Tibial artery (tissue), 4 donors: ENCODE measurements around the gene SNX1.

Experiments used
- DNase-seq, 2 donors: peaks; one replicate each; pipeline ENCODE4 v3.0.0-alpha.2; 2019
- H3K27ac ChIP-seq, 2 donors: fragments of 200-600 bp; sonication (generic) in 1 of 2; 1 replicate in 1 of 2; 2 replicates in 1 of 2; pipeline ENCODE4 v1.5.1; 2018 to 2019; ENCODE audit warnings: mild to moderate bottlenecking in 1 of 2
- H3K27me3 ChIP-seq, 2 donors: fragments of 200-600 bp; sonication (generic) in 1 of 2; one replicate each; pipeline versions ENCODE4 v1.5.1 to v1.6.0; 2016 to 2019
- H3K36me3 ChIP-seq, 3 donors: fragments of 200-600 bp; sonication (generic) in 2 of 3; one replicate each; pipeline ENCODE4 v1.5.1; 2016 to 2019; ENCODE audit warnings: mild to moderate bottlenecking in 2 of 3
- H3K4me1 ChIP-seq, 4 donors: fragments of 200-600 bp; sonication (generic) in 2 of 4; 1 replicate in 3 of 4; 2 replicates in 1 of 4; pipeline ENCODE4 v1.5.1; 2016 to 2019
- H3K4me3 ChIP-seq, 2 donors: fragments of 200-600 bp; sonication (generic) in 1 of 2; 1 replicate in 1 of 2; 2 replicates in 1 of 2; pipeline ENCODE4 v1.5.1; 2018 to 2019; ENCODE audit warnings: mild to moderate bottlenecking in 2 of 2
- H3K9me3 ChIP-seq, 3 donors: fragments of 200-600 bp; sonication (generic) in 1 of 3; one replicate each; pipeline ENCODE4 v1.5.1; 2016 to 2019
- intact Hi-C: fragments of 100-400 bp; cut with DNase I; formaldehyde crosslinking; loops from one replicate; pipeline ENCODE4 v1.15.0; 2023; ENCODE audit warnings: low total_unique reads
- TF ChIP-seq, protein P1 (sequence below), 2 experiments: fragments of 200-600 bp in 1 of 2; fragments of 450-650 bp in 1 of 2; IDR thresholded peaks; one replicate each; pipeline ENCODE4 v1.5.1; 2017 to 2019; ENCODE audit warnings: antibody characterized with exemption in 2 of 2, mild to moderate bottlenecking in 1 of 2, moderate library complexity in 1 of 2

SNX1 gene, protein sequence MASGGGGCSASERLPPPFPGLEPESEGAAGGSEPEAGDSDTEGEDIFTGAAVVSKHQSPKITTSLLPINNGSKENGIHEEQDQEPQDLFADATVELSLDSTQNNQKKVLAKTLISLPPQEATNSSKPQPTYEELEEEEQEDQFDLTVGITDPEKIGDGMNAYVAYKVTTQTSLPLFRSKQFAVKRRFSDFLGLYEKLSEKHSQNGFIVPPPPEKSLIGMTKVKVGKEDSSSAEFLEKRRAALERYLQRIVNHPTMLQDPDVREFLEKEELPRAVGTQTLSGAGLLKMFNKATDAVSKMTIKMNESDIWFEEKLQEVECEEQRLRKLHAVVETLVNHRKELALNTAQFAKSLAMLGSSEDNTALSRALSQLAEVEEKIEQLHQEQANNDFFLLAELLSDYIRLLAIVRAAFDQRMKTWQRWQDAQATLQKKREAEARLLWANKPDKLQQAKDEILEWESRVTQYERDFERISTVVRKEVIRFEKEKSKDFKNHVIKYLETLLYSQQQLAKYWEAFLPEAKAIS

DNA sequence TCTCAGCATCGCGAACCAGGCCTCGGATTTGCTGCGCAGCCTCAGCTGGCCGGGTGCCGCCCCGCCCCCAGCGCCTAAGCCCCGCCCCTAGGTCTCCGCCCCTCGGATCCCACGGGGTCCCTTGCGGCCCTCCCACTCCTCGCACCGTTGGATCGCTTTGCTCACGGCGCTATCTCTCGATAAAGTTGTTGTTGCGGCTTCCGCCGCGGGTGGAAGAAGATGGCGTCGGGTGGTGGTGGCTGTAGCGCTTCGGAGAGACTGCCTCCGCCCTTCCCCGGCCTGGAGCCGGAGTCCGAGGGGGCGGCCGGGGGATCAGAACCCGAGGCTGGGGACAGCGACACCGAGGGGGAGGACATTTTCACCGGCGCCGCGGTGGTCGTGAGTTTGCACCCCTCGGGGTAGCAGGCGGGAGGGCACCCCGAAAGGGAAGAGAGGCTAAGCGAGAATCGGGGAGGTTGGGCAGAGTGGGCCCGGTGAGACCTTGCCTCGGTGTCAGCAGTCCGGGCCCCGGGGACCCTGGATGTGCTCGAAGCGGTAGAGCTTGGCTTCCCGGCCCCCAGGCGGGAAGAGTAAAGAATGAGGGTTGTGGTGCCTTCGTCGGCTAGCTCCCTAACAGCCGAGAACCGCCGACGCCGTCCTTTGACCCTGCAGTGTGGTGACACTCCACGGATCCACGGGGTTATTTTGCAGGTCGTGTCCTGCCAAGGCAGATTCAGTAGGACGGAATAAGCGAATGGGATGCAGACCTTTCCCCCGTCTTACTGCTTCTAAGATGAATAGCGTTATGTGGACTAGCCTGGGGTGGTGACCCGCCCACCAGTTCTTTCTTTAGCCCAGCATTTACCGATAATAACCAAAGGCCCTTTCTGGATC, at the start of gene SNX1:
TSS of gene SNX1 (plus strand) at position 188 of the 873 bp plus-strand sequence. CDS start at position 220, 32 bp downstream.
- H3K27me3 ChIP-seq: no peaks in the 10 kb centered on the region
- peaks cover 0 to 70% (median 38%) of the 10 kb centered on the region in 4 donors for H3K4me1 ChIP-seq
- TF ChIP-seq, protein P1, sequence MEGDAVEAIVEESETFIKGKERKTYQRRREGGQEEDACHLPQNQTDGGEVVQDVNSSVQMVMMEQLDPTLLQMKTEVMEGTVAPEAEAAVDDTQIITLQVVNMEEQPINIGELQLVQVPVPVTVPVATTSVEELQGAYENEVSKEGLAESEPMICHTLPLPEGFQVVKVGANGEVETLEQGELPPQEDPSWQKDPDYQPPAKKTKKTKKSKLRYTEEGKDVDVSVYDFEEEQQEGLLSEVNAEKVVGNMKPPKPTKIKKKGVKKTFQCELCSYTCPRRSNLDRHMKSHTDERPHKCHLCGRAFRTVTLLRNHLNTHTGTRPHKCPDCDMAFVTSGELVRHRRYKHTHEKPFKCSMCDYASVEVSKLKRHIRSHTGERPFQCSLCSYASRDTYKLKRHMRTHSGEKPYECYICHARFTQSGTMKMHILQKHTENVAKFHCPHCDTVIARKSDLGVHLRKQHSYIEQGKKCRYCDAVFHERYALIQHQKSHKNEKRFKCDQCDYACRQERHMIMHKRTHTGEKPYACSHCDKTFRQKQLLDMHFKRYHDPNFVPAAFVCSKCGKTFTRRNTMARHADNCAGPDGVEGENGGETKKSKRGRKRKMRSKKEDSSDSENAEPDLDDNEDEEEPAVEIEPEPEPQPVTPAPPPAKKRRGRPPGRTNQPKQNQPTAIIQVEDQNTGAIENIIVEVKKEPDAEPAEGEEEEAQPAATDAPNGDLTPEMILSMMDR (IDR thresholded peaks at IDR 0.05): peak in 1 of 2 experiments; percentile 31
- intact Hi-C loops: no loop called here
- peak within 1 kb of the TSS; percentile 71 to 98 for H3K4me3 ChIP-seq
- DNase-seq: peak; percentile 92 to 97
- H3K9me3 ChIP-seq: no peaks in the 10 kb centered on the region
- H3K27ac ChIP-seq: peak within 1 kb of the TSS; percentile 83 to 90
- no peaks in the 10 kb centered on the region for H3K36me3 ChIP-seq

DNA sequence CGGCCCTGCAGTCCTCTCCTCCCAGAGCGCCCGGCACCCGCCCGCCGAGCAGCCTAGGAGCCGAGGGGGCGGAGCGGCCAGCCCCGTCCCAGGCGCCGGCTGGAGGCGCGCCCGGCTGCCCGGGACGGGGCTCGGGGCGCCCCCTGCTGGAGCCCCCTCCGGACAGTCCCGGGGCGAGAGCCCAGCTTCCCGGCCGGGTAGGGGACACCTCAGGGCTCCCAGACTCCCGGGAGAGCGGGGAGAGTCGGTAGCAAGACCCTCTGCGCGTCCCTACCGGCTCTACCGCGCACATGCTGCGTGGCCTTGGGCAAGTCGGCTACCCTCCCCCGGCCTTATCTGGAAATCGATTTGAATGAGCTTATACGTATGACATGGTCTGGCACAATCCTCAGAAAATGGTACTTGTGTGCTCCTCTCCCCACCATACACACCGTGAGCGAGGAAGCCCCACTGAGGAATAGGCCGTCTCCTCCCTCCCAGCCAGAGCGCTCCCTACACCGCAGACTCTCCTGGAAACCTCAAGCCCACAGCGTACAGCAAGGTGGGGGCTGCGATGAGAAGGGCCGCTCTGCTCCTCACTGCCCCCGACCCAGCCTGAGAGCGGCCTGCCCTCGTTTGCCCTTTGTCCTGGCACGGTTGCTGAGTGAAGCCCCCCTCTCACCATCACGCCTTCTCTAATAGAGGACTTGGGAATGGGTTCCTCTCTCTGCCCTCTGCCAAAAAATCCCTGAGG, 49.2 kb upstream of the SNX1 start, which contains the start of gene DAPK2:
TSS of gene DAPK2 (minus strand) at position 65 of the 733 bp plus-strand sequence. CDS start 6,224 bp downstream, outside the sequence.
- H3K4me3 ChIP-seq: peak within 1 kb of the TSS; percentile 50 to 57
- H3K9me3 ChIP-seq: no peaks in the 10 kb centered on the region
- TF ChIP-seq, protein P1 (IDR thresholded peaks at IDR 0.05): peak; percentile 74 to 81
- peak; percentile 52 to 75 for DNase-seq
- peaks cover 0 to 26% (median 8%) of the 10 kb centered on the region in 4 donors for H3K4me1 ChIP-seq
- H3K27me3 ChIP-seq: peaks cover 0 to 8% of the 10 kb centered on the region in 2 donors
- intact Hi-C loops: loop anchor here (5.0 kb wide), 1 partner anchor 99 kb away; no protein-coding TSS in a partner anchor
- peak within 1 kb of the TSS in 1 of 2 donors; percentile 21 for H3K27ac ChIP-seq
- no peaks in the 10 kb centered on the region for H3K36me3 ChIP-seq

DNA sequence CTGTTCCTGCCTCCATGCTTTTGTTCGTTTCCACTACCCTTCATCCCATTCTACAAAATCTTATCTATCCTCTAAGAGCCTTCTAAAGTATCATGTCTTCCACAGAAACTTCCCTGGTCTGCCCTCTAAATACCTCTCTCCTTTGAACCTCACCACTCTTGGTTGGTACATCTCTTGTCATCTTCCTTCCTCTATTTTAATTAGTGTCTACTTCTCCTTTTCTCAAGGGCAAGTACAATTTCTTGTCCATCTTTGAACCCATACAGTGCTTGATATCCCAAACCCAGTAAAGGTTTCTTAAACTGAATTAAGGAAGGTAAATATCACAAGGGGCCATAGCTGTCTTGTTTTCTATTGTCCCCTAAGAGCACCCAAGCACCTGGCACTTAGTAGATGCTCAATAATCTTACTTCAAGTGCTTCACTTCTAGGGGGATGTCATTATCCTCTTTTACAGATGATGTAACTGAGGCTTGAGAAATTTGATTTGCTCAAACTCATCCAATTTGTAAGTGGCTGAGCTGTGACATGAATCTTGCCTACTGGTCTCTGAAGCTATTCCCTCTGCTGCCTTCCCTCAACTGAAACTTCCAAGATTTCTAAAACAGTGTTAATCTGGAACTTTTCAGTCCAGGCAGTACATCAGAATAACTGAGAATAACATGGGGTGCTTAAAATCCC, 46.9 kb upstream of the SNX1 start:
- TF ChIP-seq, protein P1 (IDR thresholded peaks at IDR 0.05): no peak
- Histone ChIP-seq H3K9me3 (no peaks in the 10 kb centered on the region), H3K27ac (no peak overlapping the region), H3K4me3 (no peak overlapping the region), H3K36me3 (no peaks in the 10 kb centered on the region), H3K4me1 (peaks cover 0 to 26% (median 8%) of the 10 kb centered on the region in 4 donors), H3K27me3 (peaks cover 0 to 13% of the 10 kb centered on the region in 2 donors)
- no peak for DNase-seq
- intact Hi-C loops: loop anchor here (5.0 kb wide), 1 partner anchor 102 kb away; no protein-coding TSS in a partner anchor

DNA sequence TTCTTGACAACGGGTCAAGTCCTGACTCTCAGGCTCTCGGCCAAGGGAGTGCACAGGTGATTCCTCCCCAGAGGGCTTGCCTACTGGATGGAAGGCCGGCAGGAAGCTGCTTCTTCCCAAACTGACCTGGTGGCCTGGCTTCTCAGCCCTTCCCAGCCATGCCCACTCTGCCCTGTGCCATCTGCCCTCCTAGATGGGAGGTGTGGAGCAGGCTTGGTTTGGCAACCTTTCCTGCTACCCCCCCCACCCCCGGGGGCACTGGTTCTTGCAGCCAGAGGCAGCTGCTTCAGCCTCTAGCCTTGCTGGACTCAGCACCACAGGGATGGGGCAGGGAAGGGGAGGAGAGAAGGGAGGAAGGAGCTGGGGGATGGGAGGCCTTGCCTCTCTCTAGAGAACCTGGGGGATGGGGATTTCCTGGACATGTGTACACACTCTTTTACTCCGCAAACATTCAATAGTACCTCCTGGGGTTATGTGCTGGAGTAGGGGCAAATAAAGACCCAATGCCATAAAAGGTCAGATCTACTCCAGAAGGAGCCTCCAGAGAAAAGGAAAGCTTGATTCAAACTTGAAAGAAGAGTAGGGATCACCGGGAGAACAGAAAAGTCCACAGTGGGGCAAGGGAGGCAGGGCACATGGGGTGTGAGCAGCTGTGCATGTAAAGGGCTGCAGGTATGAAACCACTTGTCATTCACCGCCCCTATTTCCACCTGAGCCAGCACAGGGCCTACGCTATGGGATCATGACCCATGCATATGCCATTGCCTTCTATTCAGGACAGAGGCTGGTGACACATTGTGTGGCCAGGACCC, 45.3 kb upstream of the SNX1 start:
- TF ChIP-seq, protein P1 (IDR thresholded peaks at IDR 0.05): no peak
- intact Hi-C loops: no loop called here
- DNase-seq: no peak
- Histone ChIP-seq H3K27me3 (peaks cover 0 to 13% of the 10 kb centered on the region in 2 donors), H3K27ac (no peak overlapping the region), H3K4me1 (peaks cover 0 to 19% (median 8%) of the 10 kb centered on the region in 4 donors), H3K4me3 (no peak overlapping the region), H3K36me3 (no peaks in the 10 kb centered on the region), H3K9me3 (no peaks in the 10 kb centered on the region)
